Liver (tissue), 9 donors: ENCODE measurements around the gene TEX29. TPM values are rescaled to one million over a fixed set of nuclear protein-coding genes. Genes with fewer than 3 reads are reported as not detected.

ENCODE experiments used
- DNase-seq: peaks from one replicate; pipeline ENCODE4 v3.0.0-alpha.2; 2017; ENCODE audit warnings: low spot score
- H3K27ac ChIP-seq, 2 donors: one replicate each; pipeline ENCODE4 v1.7.0; 2013; ENCODE audit warnings: inconsistent platforms in 2 of 2, low read length in 2 of 2, control low read depth in 1 of 2, low read depth in 1 of 2, mild to moderate bottlenecking in 1 of 2
- H3K27me3 ChIP-seq, 4 donors: one replicate each; pipeline versions ENCODE4 v1.6.1 to v1.7.0; 2013; ENCODE audit warnings: low read length in 3 of 4, inconsistent platforms in 1 of 4, mild to moderate bottlenecking in 1 of 4, moderate library complexity in 1 of 4; ENCODE audit not compliant: control insufficient read depth in 4 of 4, insufficient read depth in 4 of 4
- H3K36me3 ChIP-seq, 4 donors: one replicate each; pipeline versions ENCODE4 v1.6.1 to v1.7.0; 2013; ENCODE audit warnings: low read length in 3 of 4, mild to moderate bottlenecking in 3 of 4, low read depth in 1 of 4, moderate library complexity in 1 of 4; ENCODE audit not compliant: control insufficient read depth in 4 of 4, insufficient read depth in 3 of 4
- H3K4me1 ChIP-seq, 4 donors: one replicate each; pipeline versions ENCODE4 v1.6.1 to v1.7.0; 2013; ENCODE audit warnings: low read length in 3 of 4, mild to moderate bottlenecking in 3 of 4, moderate library complexity in 1 of 4; ENCODE audit not compliant: control insufficient read depth in 4 of 4, insufficient read depth in 4 of 4
- H3K4me3 ChIP-seq, 3 donors: one replicate each; pipeline versions ENCODE4 v1.6.1 to v1.7.0; 2013; ENCODE audit warnings: low read length in 3 of 3, control low read depth in 1 of 3, low read depth in 1 of 3, mild to moderate bottlenecking in 1 of 3
- H3K9ac ChIP-seq, 2 donors: one replicate each; pipeline ENCODE4 v1.7.0; 2013; ENCODE audit warnings: low read length in 2 of 2, mild to moderate bottlenecking in 2 of 2, moderate library complexity in 2 of 2, control low read depth in 1 of 2, low read depth in 1 of 2
- H3K9me3 ChIP-seq, 4 donors: one replicate each; pipeline versions ENCODE4 v1.6.1 to v1.7.0; 2013; ENCODE audit warnings: low read length in 3 of 4; ENCODE audit not compliant: control insufficient read depth in 4 of 4
- ATF3 ChIP-seq: IDR thresholded peaks from 2 replicates; pipeline ENCODE4 v1.6.1; 2016; ENCODE audit warnings: antibody characterized with exemption
- EGR1 ChIP-seq, 2 donors: IDR thresholded peaks; 2 replicates each; pipeline ENCODE4 v1.6.1; 2016 to 2018; ENCODE audit warnings: antibody characterized with exemption in 2 of 2, low read depth in 2 of 2
- FOXA1 ChIP-seq: IDR thresholded peaks from 2 replicates; pipeline ENCODE4 v1.6.1; 2016; ENCODE audit warnings: antibody characterized with exemption
- GABPA ChIP-seq, 2 donors: IDR thresholded peaks in 1 of 2; conservative IDR thresholded peaks in 1 of 2; 2 replicates each; pipeline ENCODE4 v1.6.1; 2016; ENCODE audit warnings: antibody characterized with exemption in 2 of 2, mild to moderate bottlenecking in 1 of 2, moderate library complexity in 1 of 2
- HNF4A ChIP-seq, 2 donors: conservative IDR thresholded peaks; 2 replicates each; pipeline ENCODE4 v1.6.1; 2016; ENCODE audit warnings: antibody characterized with exemption in 2 of 2, mild to moderate bottlenecking in 2 of 2
- HNF4G ChIP-seq: IDR thresholded peaks from 2 replicates; pipeline ENCODE4 v1.6.1; 2016; ENCODE audit warnings: antibody characterized with exemption
- JUND ChIP-seq, 2 donors: IDR thresholded peaks; 2 replicates each; pipeline ENCODE4 v1.6.1; 2016; ENCODE audit warnings: antibody characterized with exemption in 2 of 2
- MAX ChIP-seq: IDR thresholded peaks from 2 replicates; pipeline ENCODE4 v1.6.1; 2016; ENCODE audit warnings: antibody characterized with exemption
- NR2F2 ChIP-seq: IDR thresholded peaks from 2 replicates; pipeline ENCODE4 v1.6.1; 2016; ENCODE audit warnings: antibody characterized with exemption
- RAD21 ChIP-seq, 2 donors: IDR thresholded peaks; 2 replicates each; pipeline ENCODE4 v1.6.1; 2016; ENCODE audit warnings: antibody characterized with exemption in 2 of 2, mild to moderate bottlenecking in 2 of 2
- RXRA ChIP-seq, 2 donors: IDR thresholded peaks; 2 replicates each; pipeline ENCODE4 v1.6.1; 2017 to 2018; ENCODE audit warnings: antibody characterized with exemption in 2 of 2, mild to moderate bottlenecking in 1 of 2
- SP1 ChIP-seq: IDR thresholded peaks from 2 replicates; pipeline ENCODE4 v1.6.1; 2018; ENCODE audit warnings: antibody characterized with exemption, mild to moderate bottlenecking
- TAF1 ChIP-seq: conservative IDR thresholded peaks from 2 replicates; pipeline ENCODE4 v1.6.1; 2016; ENCODE audit warnings: antibody characterized with exemption, mild to moderate bottlenecking
- YY1 ChIP-seq: IDR thresholded peaks from 2 replicates; pipeline ENCODE4 v1.6.1; 2016; ENCODE audit warnings: antibody characterized with exemption, mild to moderate bottlenecking
- WGBS: extraction: QIAGEN DNeasy Blood & Tissue Kit; methylation state at CpG from one replicate; pipeline ENCODE4 v1.1.7; 2013; 5-methylcytosine and 5-hydroxymethylcytosine counted together
- polyA plus RNA-seq, 2 donors: library from polyadenylated mRNA; stranded (reverse) in 1 of 2; unstranded in 1 of 2; fragments of 200-250 nt in 1 of 2; fragments of >200 nt in 1 of 2; fragmentation: Nextera tagmentation in 1 of 2; extraction: Ambion mirVana in 1 of 2; gene quantifications; one replicate each; pipeline versions ENCODE4 v1.2.1 to v1.2.3, GENCODE V29; 2013 to 2015
- total RNA-seq, 2 donors: library from RNA; depleted of rRNA; stranded (reverse); fragments of >200 nt; gene quantifications; one replicate each; pipeline ENCODE4 v1.2.3, GENCODE V29; 2014
- TF ChIP-seq, protein P1 (sequence below): IDR thresholded peaks from 2 replicates; pipeline ENCODE4 v1.6.1; 2016; ENCODE audit warnings: antibody characterized with exemption, mild to moderate bottlenecking
- donor health status: healthy.
- donor health status: healthy.
- donor health status: healthy.
- donor health status: healthy.
- donor health status: healthy.

Gene TEX29
- total and polyA plus RNA-seq, 4 donors, result 0.17 TPM; not detected in 3

DNA sequence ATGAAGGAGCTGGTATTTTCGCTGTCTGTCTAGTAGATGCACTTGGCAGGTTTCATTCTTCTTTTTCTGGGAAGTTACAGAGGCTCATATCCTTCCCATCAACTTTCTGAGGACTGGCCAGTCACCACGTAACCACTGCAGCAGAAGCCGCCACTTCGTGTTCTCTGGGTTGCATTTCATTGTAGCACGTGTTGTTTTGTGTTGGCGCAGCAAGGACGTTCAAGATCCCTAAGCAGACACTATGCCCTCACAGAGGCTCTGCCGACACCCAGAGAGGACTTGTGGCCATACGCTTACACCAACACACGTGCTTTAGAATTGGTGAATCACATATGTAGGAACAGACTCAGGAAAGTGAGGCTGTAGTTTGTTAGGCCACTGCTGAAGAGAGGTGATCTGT, 42.2 kb upstream of the TEX29 start:
- Histone ChIP-seq H3K27ac (no peak overlapping the region), H3K4me3 (no peak overlapping the region), H3K27me3 (no peaks in the 10 kb centered on the region), H3K9me3 (no peaks in the 10 kb centered on the region), H3K36me3 (peaks cover 13 to 56% (median 38%) of the 10 kb centered on the region in 4 donors), H3K4me1 (peaks cover 0 to 11% (median 3%) of the 10 kb centered on the region in 4 donors), H3K9ac (no peak overlapping the region)
- DNase-seq, result no peak
- WGBS, result 96% methylated on average over 10 of the region's 10 CpGs
- TF ChIP-seq MAX (no peak), FOXA1 (no peak), HNF4G (no peak), YY1 (no peak), JUND (IDR thresholded peaks at IDR 0.05) (no peak), RAD21 (IDR thresholded peaks at IDR 0.05) (no peak)
- TF ChIP-seq, protein P1, sequence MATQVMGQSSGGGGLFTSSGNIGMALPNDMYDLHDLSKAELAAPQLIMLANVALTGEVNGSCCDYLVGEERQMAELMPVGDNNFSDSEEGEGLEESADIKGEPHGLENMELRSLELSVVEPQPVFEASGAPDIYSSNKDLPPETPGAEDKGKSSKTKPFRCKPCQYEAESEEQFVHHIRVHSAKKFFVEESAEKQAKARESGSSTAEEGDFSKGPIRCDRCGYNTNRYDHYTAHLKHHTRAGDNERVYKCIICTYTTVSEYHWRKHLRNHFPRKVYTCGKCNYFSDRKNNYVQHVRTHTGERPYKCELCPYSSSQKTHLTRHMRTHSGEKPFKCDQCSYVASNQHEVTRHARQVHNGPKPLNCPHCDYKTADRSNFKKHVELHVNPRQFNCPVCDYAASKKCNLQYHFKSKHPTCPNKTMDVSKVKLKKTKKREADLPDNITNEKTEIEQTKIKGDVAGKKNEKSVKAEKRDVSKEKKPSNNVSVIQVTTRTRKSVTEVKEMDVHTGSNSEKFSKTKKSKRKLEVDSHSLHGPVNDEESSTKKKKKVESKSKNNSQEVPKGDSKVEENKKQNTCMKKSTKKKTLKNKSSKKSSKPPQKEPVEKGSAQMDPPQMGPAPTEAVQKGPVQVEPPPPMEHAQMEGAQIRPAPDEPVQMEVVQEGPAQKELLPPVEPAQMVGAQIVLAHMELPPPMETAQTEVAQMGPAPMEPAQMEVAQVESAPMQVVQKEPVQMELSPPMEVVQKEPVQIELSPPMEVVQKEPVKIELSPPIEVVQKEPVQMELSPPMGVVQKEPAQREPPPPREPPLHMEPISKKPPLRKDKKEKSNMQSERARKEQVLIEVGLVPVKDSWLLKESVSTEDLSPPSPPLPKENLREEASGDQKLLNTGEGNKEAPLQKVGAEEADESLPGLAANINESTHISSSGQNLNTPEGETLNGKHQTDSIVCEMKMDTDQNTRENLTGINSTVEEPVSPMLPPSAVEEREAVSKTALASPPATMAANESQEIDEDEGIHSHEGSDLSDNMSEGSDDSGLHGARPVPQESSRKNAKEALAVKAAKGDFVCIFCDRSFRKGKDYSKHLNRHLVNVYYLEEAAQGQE, result no peak

DNA sequence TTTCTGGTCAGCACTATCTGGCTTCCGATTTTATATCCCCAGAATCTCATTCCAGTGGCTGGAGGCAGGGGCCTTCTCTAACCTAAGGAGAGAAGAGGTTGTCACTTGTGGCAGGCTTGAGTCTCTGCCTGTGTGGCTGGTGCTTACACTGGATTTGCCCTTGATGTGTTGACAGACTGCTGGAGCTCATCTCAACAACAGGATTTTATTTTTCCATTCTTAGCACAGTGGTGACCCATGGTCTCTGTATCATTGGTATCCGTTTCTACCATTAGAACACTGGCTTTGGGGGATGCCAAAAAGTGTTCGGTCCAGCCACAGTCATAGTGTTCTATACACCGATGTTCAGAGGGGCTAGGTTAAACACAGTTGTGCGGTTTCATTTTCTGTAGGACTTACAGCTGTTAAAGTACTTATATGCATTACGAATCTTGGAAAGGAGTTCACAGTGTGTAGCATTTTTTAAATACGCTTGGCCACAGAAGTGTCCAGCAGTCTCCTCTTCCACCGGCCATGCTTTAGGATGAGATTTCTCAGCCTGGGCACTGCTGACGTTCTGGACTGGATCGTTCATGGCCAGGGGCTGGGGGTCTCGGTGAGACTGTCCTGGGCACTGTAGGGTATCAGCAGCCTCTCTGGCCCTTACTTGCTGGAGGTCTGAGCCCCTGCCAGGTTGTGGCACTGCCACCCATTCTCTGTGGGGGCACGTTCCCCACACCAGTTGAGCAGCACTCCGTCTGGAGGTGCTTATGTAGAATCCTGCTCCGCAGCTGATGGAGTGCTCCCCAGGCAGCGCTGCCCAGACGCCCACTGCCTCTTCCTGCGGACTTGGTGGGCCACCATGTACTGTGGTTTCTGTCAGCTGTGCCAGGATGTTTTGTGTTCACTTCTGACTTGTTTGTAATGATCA, 41.4 kb upstream of the TEX29 start:
- Histone ChIP-seq H3K27ac (no peak overlapping the region), H3K9ac (no peak overlapping the region), H3K4me3 (no peak overlapping the region), H3K9me3 (no peaks in the 10 kb centered on the region), H3K4me1 (peaks cover 0 to 11% (median 3%) of the 10 kb centered on the region in 4 donors), H3K36me3 (peaks cover 16 to 55% (median 43%) of the 10 kb centered on the region in 4 donors), H3K27me3 (no peaks in the 10 kb centered on the region)
- WGBS, result 96% methylated on average over 17 of the region's 17 CpGs
- TF ChIP-seq FOXA1, result no peak
- no peak for TF ChIP-seq RAD21 (IDR thresholded peaks at IDR 0.05)
- TF ChIP-seq SP1, result no peak
- TF ChIP-seq YY1, result no peak
- no peak for TF ChIP-seq HNF4A (conservative IDR thresholded peaks at IDR 0.05)
- TF ChIP-seq ATF3, result no peak
- no peak for DNase-seq

- Histone ChIP-seq H3K4me1 (peaks cover 0 to 11% (median 3%) of the 10 kb centered on the region in 4 donors), H3K27ac (no peak overlapping the region), H3K36me3 (peaks cover 16 to 63% (median 46%) of the 10 kb centered on the region in 4 donors), H3K9ac (no peak overlapping the region), H3K9me3 (no peaks in the 10 kb centered on the region), H3K4me3 (no peak overlapping the region), H3K27me3 (no peaks in the 10 kb centered on the region)
- DNase-seq, result no peak
- WGBS, result 94% methylated on average over 12 of the region's 12 CpGs
- TF ChIP-seq NR2F2, result no peak
- TF ChIP-seq YY1, result no peak
- TF ChIP-seq HNF4A (conservative IDR thresholded peaks at IDR 0.05), result no peak
- no peak for TF ChIP-seq HNF4G
- no peak for TF ChIP-seq MAX
- no peak for TF ChIP-seq TAF1
- no peak for TF ChIP-seq FOXA1
- TF ChIP-seq GABPA (IDR thresholded peaks at IDR 0.05 in 1 of 2, conservative IDR thresholded peaks at IDR 0.05 in 1 of 2), result no peak
- TF ChIP-seq ATF3, result no peak
- TF ChIP-seq, protein P1, result no peak
- no peak for TF ChIP-seq RXRA (IDR thresholded peaks at IDR 0.05)
- no peak for TF ChIP-seq EGR1 (IDR thresholded peaks at IDR 0.05; ENCODE audit: low read depth in 2 of 2)
These were observed 40.2 kb upstream of the TEX29 start for GRCh38 chr13:111280226-111280625.
